Measurements from ENCODE around the gene DTYMK.

DTYMK gene

DNA sequence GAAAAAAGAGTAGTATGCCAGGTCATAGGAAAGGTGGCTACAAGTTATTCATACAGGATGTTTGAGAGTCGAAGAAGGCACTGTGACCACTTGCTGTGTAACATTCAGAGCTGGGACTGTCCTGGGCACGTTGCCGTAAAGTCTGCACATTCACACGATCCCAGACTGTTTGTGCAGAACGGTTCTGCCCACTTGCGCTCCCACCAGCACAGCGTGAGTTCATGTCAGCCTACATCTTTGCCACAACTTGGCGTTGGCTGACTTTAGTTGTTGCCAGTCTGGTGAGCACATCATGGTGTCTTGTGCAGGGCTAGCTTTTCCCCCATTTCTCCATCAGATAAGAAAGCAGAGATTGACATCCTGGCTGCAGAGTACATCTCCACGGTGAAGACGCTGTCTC, 22.3 kb upstream of the DTYMK start:
- in situ Hi-C loops (cut with MboI; ENCODE audit: low sequenced_read_pairs) = no loop called here

DNA sequence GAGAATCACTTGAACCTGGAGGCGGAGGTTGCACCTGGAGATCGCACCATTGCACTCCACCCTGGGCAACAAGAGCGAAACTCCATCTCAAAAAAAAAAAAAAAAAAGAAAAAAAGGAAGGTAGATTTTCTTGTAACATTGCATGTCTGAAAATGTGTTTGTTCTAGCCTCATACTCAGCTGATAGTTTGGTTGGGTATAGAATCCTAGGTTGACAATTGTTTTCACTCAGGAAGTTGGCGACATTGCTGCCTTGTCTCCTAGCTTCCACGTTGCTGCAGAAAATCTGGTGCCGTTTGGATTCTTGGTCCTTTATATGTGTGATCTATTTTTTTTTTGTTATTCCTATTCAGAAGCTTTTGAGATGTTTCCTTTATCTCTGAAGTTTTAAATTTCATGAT, 19.9 kb upstream of the DTYMK start:
- in situ Hi-C loops (cut with MboI; ENCODE audit: low sequenced_read_pairs) = no loop called here

DNA sequence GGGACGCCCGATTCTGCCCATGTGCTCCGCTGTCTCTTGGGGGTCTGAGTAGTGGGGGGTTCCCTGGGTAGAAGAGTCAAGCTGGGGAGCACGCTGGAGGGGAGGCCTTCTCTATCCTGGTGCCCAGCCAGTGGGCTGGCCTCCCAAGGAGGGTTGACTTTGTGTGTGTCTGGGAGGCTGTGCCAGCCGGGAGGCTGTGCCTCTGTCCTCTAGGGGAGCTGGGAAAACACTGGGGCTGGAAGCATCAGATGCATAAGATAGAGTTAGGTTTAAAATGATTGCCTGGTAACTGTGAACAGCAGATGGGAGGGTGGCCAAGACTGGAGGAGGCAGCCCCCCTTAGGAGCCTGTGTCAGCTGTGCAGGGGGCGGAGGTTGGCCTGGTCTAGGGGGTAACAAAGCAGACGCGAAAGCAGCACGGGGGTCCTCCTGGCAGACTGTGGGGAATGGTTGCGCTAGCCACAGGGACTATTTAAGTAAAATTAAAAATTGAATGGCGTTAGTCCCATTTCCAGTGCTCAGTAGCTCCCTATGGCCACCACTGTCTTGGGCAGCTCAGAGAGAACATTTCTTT, 16.5 kb upstream of the DTYMK start:
- in situ Hi-C loops (cut with MboI; ENCODE audit: low sequenced_read_pairs) = no loop called here

DNA sequence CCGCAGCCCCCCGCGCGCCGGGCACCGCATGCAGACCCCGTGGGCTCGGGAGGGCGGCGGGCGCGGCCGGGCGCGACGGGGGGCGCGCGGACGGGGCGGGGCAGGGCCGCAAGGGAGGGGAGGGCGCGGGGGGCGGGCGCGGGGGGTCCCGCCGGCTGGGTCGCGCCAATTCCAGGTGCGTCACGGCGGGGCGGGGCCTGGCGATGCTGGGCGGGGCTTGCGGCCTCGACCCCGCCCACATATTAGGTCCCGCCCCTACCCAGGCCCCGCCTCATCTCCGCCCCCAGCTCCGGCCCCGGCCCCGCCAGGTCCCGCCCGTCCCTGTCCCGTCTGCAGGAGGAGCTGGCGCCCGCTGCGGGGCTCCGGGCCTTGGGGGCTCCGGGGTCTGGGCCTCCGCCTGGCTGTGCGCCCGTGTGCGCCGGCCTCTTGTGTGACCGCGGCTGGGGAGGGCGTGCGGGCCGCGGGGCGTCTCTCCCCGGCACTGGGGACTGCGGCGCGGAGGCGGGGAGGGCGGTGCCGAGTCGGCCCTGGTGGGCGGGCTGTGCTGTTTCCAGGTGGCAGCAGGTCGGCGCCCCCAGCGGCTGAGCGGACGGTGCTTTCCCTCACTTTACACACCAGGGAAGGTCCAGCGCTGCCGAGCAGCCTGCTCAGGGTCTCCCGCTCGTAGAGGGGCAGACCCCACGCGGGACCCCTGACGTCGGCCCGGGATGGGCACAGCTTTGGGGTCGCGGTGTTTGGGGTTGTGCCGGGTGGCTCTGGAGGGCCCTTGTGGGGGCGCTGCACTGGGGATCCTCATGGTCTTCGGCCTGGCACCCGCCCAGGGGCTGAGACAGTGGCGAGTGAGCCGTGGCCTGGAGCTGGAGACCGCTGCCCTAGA, 15.8 kb upstream of the DTYMK start:
- in situ Hi-C loops (cut with MboI; ENCODE audit: low sequenced_read_pairs) = no loop called here

DNA sequence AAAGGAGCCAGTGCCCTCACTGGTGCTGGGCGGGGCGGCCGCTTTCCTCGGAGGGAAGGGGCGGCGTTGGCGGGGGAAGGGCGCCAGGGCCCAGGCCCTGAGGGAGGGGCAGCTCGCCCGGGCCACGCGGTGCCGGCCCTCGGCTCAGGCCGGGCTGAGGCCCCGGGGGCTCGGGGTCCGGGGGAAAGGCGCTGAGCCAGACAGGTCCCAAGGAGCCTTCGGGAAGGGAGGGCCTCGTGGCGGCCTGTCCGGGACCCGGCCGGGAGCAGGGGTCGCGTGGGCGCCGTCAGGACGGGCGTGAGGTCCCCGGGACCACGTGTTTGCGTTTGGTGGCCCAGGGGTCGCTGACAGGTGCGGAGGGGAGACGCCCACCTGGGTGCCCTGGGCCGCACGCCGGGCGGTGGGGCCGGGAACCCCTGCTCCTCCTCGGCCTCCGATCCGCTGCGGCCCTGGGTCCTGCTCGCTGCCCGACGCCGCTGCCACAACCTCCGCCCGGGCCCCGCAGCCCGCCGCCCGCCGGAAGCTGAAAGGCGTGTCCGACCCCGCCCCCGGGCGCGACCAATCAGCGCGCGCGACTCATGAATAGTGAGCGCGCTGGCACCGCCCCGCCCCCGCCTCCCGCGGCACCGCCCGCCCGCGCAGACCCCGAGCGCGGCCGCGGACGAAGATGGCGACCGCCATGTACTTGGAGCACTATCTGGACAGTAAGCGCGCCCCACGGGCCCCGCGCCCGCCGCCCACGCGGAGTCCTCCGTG, 15.0 kb upstream of the DTYMK start, which contains the start of gene ING5:
ING5 (plus strand) TSS at position 641 of the 756 bp plus-strand sequence; CDS start at position 668, 27 bp downstream.
- in situ Hi-C loops (cut with MboI; ENCODE audit: low sequenced_read_pairs) = no loop called here

DNA sequence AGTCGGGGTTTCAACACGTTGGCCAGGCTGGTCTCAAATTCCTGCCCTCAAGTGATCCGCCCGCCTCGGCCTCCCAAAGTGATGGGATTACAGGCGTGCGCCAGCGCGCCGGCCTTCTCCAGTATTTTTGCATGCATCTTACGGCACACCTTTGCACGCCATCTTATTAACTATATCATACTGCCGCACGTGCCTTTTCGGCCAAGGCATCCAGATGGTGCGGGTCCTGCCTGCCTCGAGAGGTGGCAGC, 14.5 kb upstream of the DTYMK start:
- in situ Hi-C loops (cut with MboI; ENCODE audit: low sequenced_read_pairs) = no loop called here

DNA sequence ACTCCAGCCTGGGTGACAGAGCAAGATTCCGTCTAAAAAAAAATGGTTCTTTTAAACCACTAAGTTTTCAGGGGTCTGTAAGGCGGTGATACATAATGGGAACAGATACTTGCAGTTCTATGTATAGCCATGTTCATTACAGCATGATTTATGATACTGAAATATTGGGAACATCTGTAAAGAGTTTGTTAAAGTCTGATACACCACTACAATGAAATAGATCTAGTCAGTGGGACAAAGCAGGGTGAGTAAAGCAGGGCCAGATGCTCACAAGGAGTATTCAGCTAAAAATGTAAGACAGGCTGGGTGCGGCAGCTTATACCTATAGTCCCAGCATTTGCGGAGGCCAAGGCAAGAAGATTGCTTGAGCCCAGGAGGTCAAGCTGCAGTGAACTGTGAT, 9.0 kb upstream of the DTYMK start:
- in situ Hi-C loops (cut with MboI; ENCODE audit: low sequenced_read_pairs) = no loop called here

DNA sequence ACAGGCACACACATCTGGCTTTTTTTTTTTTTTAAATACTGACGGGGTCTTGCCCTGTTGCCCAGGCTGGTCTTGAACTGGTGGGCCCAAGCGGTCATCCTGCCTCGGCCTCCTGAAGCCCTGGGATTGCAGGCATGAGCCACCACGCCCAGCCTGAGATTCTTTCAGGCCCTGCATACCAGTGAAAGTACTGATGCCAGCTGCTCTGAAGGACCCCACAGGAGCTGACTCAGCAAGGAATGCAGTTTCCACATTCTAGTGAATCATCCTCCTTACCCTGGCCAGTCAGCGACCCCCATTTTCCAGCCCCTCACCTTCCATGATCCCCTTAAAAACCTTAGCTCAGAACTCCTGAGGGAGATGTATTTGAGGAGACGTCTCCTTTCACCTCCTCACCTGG, 5.8 kb upstream of the DTYMK start:
- in situ Hi-C loops (cut with MboI; ENCODE audit: low sequenced_read_pairs) = no loop called here

DNA sequence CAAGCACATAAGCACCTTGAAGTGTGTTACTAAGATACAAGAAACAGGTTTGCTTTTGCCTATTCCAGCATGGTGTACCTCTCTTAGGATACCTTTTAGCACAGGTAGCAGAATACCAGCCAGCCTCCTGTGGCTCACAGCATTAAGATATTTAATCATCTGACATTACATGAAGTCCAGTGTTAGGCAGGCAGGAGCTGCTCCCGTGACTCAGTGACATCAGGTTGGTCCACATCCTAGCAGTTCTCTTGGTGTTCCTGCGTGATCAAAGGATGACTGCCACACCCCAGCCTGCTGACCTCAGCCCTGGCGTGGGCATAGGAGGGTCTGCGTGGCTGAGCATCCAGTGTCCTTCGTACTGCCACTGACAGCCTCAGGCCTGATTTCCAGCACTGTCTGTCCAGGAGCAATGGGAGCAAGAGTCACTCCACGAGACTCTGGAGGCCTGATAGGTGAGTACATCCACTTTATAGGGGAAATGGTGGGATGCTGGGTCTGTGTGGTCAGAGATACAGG, 3.6 kb upstream of the DTYMK start:
- in situ Hi-C loops (cut with MboI; ENCODE audit: low sequenced_read_pairs) = no loop called here

DNA sequence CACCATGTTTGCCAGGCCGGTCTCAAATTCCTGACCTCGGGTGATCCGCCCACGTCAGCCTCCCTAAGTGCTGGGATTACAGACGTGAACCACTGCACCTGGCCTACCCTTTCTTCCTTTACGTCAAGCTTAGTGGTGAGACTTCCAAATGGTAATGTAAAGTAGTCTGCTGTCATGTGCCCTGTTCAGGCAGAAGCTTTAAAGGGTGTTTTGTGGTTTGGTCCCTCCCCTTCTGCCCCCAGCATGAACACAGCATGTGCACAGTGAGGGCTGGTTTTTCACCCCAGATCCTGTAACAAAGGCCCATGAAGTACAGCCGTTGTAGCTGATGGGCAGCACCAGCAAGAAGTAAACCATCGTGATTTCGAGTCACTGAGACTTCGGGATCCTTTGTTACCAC, 2.7 kb upstream of the DTYMK start:
- in situ Hi-C loops (cut with MboI; ENCODE audit: low sequenced_read_pairs) = no loop called here

DNA sequence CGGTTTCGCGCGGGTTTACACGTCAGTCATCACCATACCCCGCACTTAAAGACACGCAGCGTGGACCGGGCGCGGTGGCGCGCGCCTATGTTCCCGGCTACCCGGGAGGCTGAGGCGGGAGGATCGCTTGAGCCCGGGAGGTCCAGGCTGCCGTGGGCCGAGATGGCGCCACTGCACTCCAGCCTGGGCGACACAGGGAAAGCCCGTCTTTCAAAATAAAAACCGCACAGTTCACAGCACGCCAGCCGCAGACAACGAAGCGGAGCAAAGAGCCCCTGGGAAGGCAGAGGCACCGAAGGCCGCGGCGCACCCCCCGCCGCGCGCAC, 328 bp downstream of the DTYMK start:
- in situ Hi-C loops (cut with MboI; ENCODE audit: low sequenced_read_pairs) = no loop called here

DNA sequence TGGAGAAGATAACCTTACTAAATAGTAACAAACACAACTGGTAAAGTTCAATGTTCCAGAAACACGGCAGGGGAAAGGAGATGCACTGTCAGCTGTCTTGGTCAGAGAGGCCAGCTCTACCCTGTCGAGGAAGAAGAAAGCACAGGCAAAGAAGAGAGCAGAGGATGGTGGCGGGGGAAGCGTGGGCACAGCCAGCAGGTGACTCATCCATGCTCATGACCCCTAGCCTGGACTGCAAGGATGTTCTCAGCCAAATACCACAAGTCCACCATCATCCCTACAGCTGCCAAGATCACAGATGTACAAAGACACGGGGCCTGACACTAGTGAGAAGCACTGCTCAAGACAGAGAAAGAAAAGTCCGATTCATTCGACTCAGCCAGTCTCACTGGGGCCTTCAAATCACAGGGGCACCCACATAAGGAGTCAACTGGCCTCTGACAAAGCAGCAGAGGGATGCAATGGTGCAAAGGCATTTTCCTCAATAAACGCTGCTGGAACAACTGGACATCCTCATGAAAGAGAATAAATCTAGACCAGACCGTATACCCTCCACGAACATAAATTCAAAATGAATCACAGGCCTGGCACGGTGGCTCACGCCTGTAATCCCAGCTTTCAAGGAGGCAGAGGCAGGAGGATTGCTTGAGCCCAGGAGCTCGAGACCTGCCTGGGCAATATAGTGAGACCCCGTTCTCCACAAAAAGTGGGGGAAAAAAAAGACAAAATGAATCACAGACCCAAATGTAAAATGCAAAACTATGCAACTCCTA, 5.6 kb downstream of the DTYMK start:
- in situ Hi-C loops (cut with MboI; ENCODE audit: low sequenced_read_pairs) = no loop called here

DNA sequence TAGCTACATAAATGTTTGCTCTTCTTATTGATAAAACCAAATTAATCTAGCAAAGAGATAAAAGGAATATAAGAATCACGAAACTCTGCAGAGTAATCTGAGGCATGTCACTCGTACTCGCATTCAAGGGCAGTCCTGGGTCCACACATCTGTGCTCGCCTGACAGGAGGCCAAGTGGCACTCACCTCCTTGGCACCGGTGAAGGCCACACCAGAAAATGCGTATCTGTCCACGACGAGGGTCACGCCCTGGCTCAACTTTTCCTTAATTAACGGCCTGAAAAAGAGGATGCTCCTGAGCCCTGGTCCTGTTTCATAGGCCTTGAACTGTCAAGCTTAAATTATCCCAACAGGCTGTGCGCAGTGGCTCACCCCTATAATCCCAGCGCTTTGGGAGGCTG, 6.6 kb downstream of the DTYMK start:
- in situ Hi-C loops (cut with MboI; ENCODE audit: low sequenced_read_pairs) = no loop called here

DNA sequence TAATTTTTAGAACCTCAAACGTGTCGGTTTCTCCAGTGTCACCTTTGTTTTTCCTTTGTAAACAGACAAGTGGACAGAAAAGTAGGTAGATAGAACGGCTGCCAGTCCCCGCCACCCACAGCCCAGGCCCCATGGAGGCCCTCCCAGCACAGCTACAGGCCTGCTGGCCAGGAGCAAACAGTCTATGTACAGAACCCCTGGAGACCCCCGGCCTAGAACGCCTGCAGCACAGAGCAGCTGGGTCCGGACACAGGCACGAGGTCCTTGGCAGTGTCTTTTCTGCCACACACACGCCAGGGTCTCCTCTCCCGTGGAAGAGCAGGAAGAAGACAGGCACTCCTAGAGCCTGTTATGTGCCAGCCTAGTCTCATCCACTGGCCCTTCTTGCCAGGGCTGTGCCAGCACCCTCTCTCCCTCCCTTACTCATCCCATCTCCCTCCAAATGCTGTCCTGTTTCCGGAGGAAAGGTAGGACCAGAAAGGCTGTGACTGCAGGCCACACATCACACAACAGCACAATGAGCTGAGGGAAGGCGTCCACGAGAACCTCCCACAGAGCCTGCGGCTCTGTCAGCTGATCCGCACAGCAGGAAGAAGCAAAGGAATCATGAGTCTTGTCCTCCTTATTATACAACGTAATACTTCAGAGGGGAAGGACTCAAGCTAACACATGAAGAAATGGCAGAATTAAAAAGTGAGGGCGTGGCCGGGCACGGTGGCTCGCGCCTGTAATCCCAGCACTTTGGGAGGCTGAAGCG, 7.7 kb downstream of the DTYMK start:
- in situ Hi-C loops (cut with MboI; ENCODE audit: low sequenced_read_pairs) = no loop called here

DNA sequence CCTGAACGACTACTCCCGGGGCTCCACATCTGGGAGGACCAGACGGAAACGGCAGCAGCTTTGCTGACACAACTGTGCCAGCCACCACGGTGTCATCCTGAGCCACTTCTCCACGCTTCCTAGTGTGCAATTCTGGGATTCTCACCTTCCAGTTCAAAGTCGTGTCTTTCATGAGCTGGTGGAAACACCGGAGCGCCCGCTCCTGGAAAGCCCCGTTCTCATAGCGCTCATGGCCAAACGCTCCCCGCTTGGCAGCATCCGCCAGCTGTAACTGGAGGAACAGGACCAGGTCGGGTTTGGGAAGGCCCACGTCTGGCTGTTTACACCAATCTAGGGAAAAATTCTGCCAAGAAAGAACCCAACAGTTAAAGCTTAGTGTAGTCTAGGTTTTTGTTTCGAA, 8.3 kb downstream of the DTYMK start:
- in situ Hi-C loops (cut with MboI; ENCODE audit: low sequenced_read_pairs) = no loop called here

DNA sequence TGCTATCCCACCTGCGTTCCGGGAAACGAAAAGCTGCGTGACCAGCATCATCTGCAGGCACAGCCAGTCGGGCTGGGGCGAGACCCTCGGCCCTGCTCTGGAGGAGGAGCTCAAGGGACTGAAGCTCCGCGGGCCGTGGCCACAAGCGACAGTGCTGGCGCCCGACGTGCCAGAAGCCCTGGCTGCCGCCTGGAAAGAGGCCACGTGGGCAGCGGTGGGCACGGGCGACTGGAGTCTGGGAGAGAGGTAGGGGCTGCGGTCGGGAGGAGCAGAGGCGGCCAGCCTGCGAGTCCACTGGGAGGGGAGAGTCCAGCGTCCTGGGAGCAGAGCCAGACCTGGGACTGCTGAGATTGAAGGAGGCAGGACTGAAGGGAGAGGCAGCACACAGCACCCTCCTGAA, 9.2 kb downstream of the DTYMK start:
- in situ Hi-C loops (cut with MboI; ENCODE audit: low sequenced_read_pairs) = no loop called here

DNA sequence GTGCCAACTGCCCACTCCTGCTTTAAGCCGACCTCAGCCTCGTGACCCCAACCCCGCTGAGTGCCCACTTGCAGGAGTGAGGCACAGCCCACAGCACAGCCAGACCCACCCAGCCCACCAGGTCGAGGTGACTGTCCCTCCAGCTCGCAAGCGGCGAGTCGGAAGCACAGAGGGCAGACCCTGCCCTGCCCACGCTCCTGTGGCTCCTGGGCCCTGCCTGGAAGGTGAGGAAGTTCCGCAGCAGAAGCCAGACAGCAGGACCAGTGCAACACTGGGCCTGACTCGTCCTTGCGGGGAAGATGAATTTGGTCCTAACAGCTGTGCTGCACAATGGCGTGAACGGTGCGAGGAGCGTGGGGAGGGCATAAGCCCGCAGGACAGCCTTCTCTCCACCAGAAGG, 9.9 kb downstream of the DTYMK start:
- in situ Hi-C loops (cut with MboI; ENCODE audit: low sequenced_read_pairs) = no loop called here

DNA sequence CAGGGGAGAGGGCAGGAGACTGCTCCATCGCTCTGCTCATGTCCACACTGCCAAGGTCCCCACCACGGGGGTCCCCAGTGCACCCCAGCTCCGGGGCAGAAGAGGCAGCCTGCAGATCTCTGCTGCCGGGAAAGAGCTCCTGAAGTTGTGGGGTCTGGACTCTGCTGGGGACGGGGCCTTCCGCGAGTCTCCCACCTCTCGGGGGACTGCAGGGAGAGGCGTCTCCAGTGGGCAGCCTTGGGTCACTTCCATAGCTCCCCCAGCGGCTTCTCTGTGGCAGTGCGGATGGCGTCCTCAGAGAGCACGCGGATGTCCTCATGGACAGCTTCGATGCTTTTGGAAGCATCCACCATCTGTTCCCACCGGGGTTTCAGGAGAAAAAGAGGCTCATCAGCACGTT, 10.7 kb downstream of the DTYMK start:
- in situ Hi-C loops (cut with MboI; ENCODE audit: low sequenced_read_pairs) = no loop called here

DNA sequence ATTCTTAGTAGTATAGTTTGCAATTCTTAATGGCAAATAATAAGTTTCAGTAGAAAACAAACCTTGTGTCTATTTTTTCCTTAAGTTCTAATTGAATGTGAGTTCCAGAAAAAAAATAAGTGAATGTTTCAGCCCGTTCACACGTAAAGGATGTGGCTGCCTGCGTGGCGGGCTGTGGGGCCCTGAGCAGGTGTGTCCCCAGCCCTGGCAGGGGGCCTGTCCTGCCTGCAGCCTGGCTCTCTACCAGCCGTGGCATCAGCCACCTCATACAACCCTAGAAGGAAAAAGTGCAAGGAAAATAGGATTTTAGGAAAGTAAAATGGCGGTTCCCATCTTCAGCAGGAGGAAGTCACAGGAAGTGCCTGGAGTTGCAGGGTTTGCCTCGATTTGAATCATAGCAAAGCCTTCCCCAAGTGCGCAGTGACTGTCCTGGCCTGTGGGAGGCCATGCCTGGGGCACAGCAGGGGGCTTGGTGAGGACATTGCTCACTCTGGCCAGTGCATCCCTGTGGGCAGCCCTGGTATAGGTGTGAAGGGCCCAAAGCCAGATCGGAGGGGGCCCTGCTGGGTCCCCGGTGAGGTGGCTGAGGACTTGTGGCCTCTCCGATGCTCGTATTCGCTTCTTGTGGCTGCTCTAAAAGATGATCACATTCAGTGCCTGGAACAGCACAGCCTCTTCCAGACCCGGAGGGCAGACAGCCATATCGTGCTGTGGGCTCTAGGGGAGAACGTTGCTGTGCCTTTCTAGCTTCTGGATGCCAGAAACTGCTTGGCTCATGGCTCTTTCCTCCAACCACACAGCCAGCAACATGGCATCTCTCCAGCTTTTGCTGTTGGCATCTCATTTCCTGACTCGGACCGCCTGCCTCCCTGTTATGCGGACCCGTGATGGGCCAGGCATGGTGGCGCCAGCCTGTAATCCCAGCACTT, 12.6 kb downstream of the DTYMK start:
- in situ Hi-C loops (cut with MboI; ENCODE audit: low sequenced_read_pairs) = no loop called here
